T-cell (primary cell): ENCODE data around the gene CISTR. TPM values are rescaled to one million over a fixed set of nuclear protein-coding genes. Genes with fewer than 3 reads are reported as not detected.

Experiments
- ATAC-seq, 4 experiments: fragments of 200-7000 bp in 3 of 4; fragments of 150-1000 bp in 1 of 4; cut with Tn5 transposase; replicated peaks in 1 of 4; 1 replicate in 3 of 4; 2 replicates in 1 of 4; pipeline ENCODE4 v1.10.0; 2021; ENCODE audit warnings: moderate library complexity in 3 of 4, mild to moderate bottlenecking in 2 of 4, moderate number of reproducible peaks in 1 of 4
- CTCF ChIA-PET, 2 donors: fragments of 300-600 bp; sonication (Branson Sonifier 250); formaldehyde crosslinking; loops; one replicate each; lab custom pipeline; 2022; ENCODE audit warnings: antibody characterized with exemption in 2 of 2; lab: Charles Lee
- POLR2A ChIA-PET, 2 donors: fragments of 300-600 bp; sonication (Branson Sonifier 250); formaldehyde crosslinking; loops; one replicate each; lab custom pipeline; 2022; ENCODE audit warnings: antibody characterized with exemption in 2 of 2; lab: Charles Lee
- DNase-seq, 35 experiments: peaks; one replicate each; pipeline versions ENCODE4 v3.0.0 to v3.0.0-alpha.2; 2013 to 2023
- H3K27ac ChIP-seq: one replicate; pipeline ENCODE4 v1.5.1; 2013; ENCODE audit warnings: low read length
- H3K27me3 ChIP-seq, 2 experiments: replicated peaks in 1 of 2; 1 replicate in 1 of 2; 2 replicates in 1 of 2; pipeline versions ENCODE4 v1.6.1 to v1.7.0; 2013; ENCODE audit warnings: low read length in 1 of 2, mixed read lengths in 1 of 2; ENCODE audit not compliant: control insufficient read depth in 2 of 2, insufficient read depth in 2 of 2; ENCODE audit errors: extremely low read depth in 1 of 2
- H3K36me3 ChIP-seq, 2 donors: 1 replicate in 1 of 2; 2 replicates in 1 of 2; pipeline versions ENCODE4 v1.6.1 to v1.7.0; 2013; ENCODE audit warnings: low read length in 1 of 2; ENCODE audit not compliant: control insufficient read depth in 2 of 2, insufficient read depth in 1 of 2; ENCODE audit errors: extremely low read depth in 1 of 2
- H3K4me1 ChIP-seq, 2 experiments: 1 replicate in 1 of 2; 2 replicates in 1 of 2; pipeline versions ENCODE4 v1.6.1 to v1.7.0; 2013; ENCODE audit warnings: low read length in 2 of 2, mixed read lengths in 1 of 2; ENCODE audit not compliant: insufficient read depth in 2 of 2, control insufficient read depth in 1 of 2; ENCODE audit errors: extremely low read depth in 1 of 2
- H3K4me3 ChIP-seq, 2 donors: 1 replicate in 1 of 2; 2 replicates in 1 of 2; pipeline versions ENCODE4 v1.5.1 to v1.7.0; 2013; ENCODE audit warnings: mild to moderate bottlenecking in 2 of 2, low read length in 1 of 2, moderate library complexity in 1 of 2; ENCODE audit not compliant: control insufficient read depth in 1 of 2; ENCODE audit errors: extremely low read depth in 1 of 2
- H3K9me3 ChIP-seq: 2 replicates; pipeline ENCODE4 v1.7.0; 2013
- H3K27ac Mint-ChIP-seq, 2 donors: one replicate each; pipeline ENCODE4 v1.8.0; 2020 to 2021; ENCODE audit warnings: mild to moderate bottlenecking in 2 of 2, mixed read lengths in 2 of 2
- H3K27me3 Mint-ChIP-seq, 2 donors: one replicate each; pipeline ENCODE4 v1.8.0; 2021 to 2022; ENCODE audit warnings: mixed read lengths in 2 of 2
- H3K36me3 Mint-ChIP-seq: one replicate; pipeline ENCODE4 v1.8.0; 2021; ENCODE audit warnings: mixed read lengths
- H3K4me1 Mint-ChIP-seq, 3 donors: one replicate each; pipeline ENCODE4 v1.8.0; 2020 to 2022; ENCODE audit warnings: mixed read lengths in 3 of 3, mild to moderate bottlenecking in 1 of 3
- H3K4me3 Mint-ChIP-seq, 3 donors: one replicate each; pipeline ENCODE4 v1.8.0; 2020 to 2022; ENCODE audit warnings: mild to moderate bottlenecking in 3 of 3, mixed read lengths in 3 of 3, moderate library complexity in 3 of 3
- H3K9me3 Mint-ChIP-seq, 3 donors: one replicate each; pipeline ENCODE4 v1.8.0; 2020 to 2022; ENCODE audit warnings: mixed read lengths in 3 of 3
- WGBS: methylation state at CpG from one replicate; pipeline ENCODE4 v1.1.5; 2013; ENCODE audit warnings: missing lambda C conversion rate; ENCODE audit not compliant: insufficient coverage; 5-methylcytosine and 5-hydroxymethylcytosine counted together
- total RNA-seq, 35 experiments: library from RNA in 6 of 35; stranded (reverse) in 6 of 35; fragments of 120-200 nt in 1 of 35; gene quantifications; one replicate each; pipeline versions ENCODE4 v1.2.1 to v1.2.4 and lab custom pipeline; 2013 to 2026

CISTR gene
- total RNA-seq, 5 donors from 2014 or later (not counting 1 experiment from before 2014, with no cell fraction given), result not detected

GRCh38 chr12:53788892-53789291, 37.1 kb upstream of the CISTR start:
- ChIA-PET CTCF (no interaction called here), POLR2A (no interaction called here)
- Mint-ChIP-seq H3K27ac (no peak overlapping the region), H3K9me3 (no peaks in the 10 kb centered on the region), H3K4me3 (no peak overlapping the region), H3K27me3 (peaks cover 48 to 50% of the 10 kb centered on the region in 2 donors), H3K36me3 (no peaks in the 10 kb centered on the region), H3K4me1 (no peaks in the 10 kb centered on the region)
- Histone ChIP-seq H3K4me1 (no peaks in the 10 kb centered on the region), H3K36me3 (no peaks in the 10 kb centered on the region), H3K27me3 (peaks cover 4 to 27% of the 10 kb centered on the region in 2 experiments), H3K4me3 (no peak overlapping the region), H3K9me3 (no peaks in the 10 kb centered on the region), H3K27ac (no peak overlapping the region)
- DNase-seq, result no peak
- ATAC-seq, result no peak
- WGBS, result 100% methylated on average over 1 of the region's 1 CpG

GRCh38 chr12:53786411-53786810, 34.6 kb upstream of the CISTR start:
- Histone ChIP-seq H3K27me3 (peaks cover 4 to 32% of the 10 kb centered on the region in 2 experiments), H3K27ac (no peak overlapping the region), H3K4me3 (no peak overlapping the region), H3K4me1 (no peaks in the 10 kb centered on the region), H3K9me3 (no peaks in the 10 kb centered on the region), H3K36me3 (no peaks in the 10 kb centered on the region)
- H3K27me3 Mint-ChIP-seq, result peaks cover 71% of the 10 kb centered on the region in 2 donors
- H3K36me3 Mint-ChIP-seq, result no peaks in the 10 kb centered on the region
- no peak overlapping the region for H3K4me3 Mint-ChIP-seq
- H3K27ac Mint-ChIP-seq, result no peak overlapping the region
- 95% methylated on average over 6 of the region's 7 CpGs for WGBS
- H3K4me1 Mint-ChIP-seq, result no peaks in the 10 kb centered on the region
- no peak for DNase-seq
- no peak for ATAC-seq
- CTCF ChIA-PET, result no interaction called here
- POLR2A ChIA-PET, result no interaction called here
- no peaks in the 10 kb centered on the region for H3K9me3 Mint-ChIP-seq

- Mint-ChIP-seq H3K9me3 (no peaks in the 10 kb centered on the region), H3K4me1 (no peaks in the 10 kb centered on the region), H3K27me3 (peaks cover 76% of the 10 kb centered on the region in 2 donors), H3K27ac (no peak overlapping the region), H3K4me3 (no peak overlapping the region), H3K36me3 (no peaks in the 10 kb centered on the region)
- WGBS, result no CpG with 5 or more reads among the region's 2 CpGs
- ChIA-PET CTCF (no interaction called here), POLR2A (interaction anchor here in 1 of 2 donors (0.6 kb wide), 1 partner anchor 353 kb away, joined by 5 read pairs; no protein-coding TSS in a partner anchor)
- DNase-seq (no peak), ATAC-seq (no peak)
- Histone ChIP-seq H3K4me3 (no peak overlapping the region), H3K4me1 (no peaks in the 10 kb centered on the region), H3K27me3 (peaks cover 7 to 26% of the 10 kb centered on the region in 2 experiments), H3K9me3 (no peaks in the 10 kb centered on the region), H3K36me3 (no peaks in the 10 kb centered on the region), H3K27ac (no peak overlapping the region)
Observed at GRCh38 chr12:53785161-53785560, 33.4 kb upstream of the CISTR start.

- 77% methylated on average over 7 of the region's 8 CpGs for WGBS
- no peaks in the 10 kb centered on the region for H3K36me3 ChIP-seq
- H3K27ac Mint-ChIP-seq, result no peak overlapping the region
- H3K27me3 ChIP-seq, result peaks cover 10 to 30% of the 10 kb centered on the region in 2 experiments
- no peak for ATAC-seq
- no peaks in the 10 kb centered on the region for H3K36me3 Mint-ChIP-seq
- no peak for DNase-seq
- ChIA-PET POLR2A (no interaction called here), CTCF (no interaction called here)
- no peak overlapping the region for H3K4me3 Mint-ChIP-seq
- H3K4me1 ChIP-seq, result no peaks in the 10 kb centered on the region
- H3K9me3 Mint-ChIP-seq, result no peaks in the 10 kb centered on the region
- peaks cover 64 to 67% of the 10 kb centered on the region in 2 donors for H3K27me3 Mint-ChIP-seq
- no peak overlapping the region for H3K4me3 ChIP-seq
- no peaks in the 10 kb centered on the region for H3K4me1 Mint-ChIP-seq
- no peak overlapping the region for H3K27ac ChIP-seq
- no peaks in the 10 kb centered on the region for H3K9me3 ChIP-seq
Observed at GRCh38 chr12:53782093-53782703, 30.4 kb upstream of the CISTR start.

GRCh38 chr12:53781228-53781801, 29.5 kb upstream of the CISTR start:
- H3K27ac Mint-ChIP-seq, result no peak overlapping the region
- H3K4me3 Mint-ChIP-seq, result no peak overlapping the region
- no peaks in the 10 kb centered on the region for H3K4me1 Mint-ChIP-seq
- Histone ChIP-seq H3K27ac (no peak overlapping the region), H3K9me3 (no peaks in the 10 kb centered on the region), H3K36me3 (no peaks in the 10 kb centered on the region), H3K4me3 (no peak overlapping the region), H3K4me1 (no peaks in the 10 kb centered on the region), H3K27me3 (peaks cover 14 to 27% of the 10 kb centered on the region in 2 experiments)
- WGBS, result 21% methylated on average over 5 of the region's 5 CpGs
- H3K9me3 Mint-ChIP-seq, result no peaks in the 10 kb centered on the region
- no peaks in the 10 kb centered on the region for H3K36me3 Mint-ChIP-seq
- ATAC-seq, result no peak
- CTCF ChIA-PET, result no interaction called here
- peaks cover 59 to 62% of the 10 kb centered on the region in 2 donors for H3K27me3 Mint-ChIP-seq
- POLR2A ChIA-PET, result no interaction called here
- DNase-seq, result no peak

GRCh38 chr12:53780323-53780722, 28.5 kb upstream of the CISTR start:
- CTCF ChIA-PET, result no interaction called here

More at GRCh38 chr12:53780323-53780722, 28.5 kb upstream of the CISTR start:
- Histone ChIP-seq H3K27ac (no peak overlapping the region), H3K4me3 (no peak overlapping the region), H3K9me3 (no peaks in the 10 kb centered on the region), H3K27me3 (peaks cover 12 to 25% of the 10 kb centered on the region in 2 experiments), H3K36me3 (no peaks in the 10 kb centered on the region), H3K4me1 (no peaks in the 10 kb centered on the region)
- POLR2A ChIA-PET, result no interaction called here
- Mint-ChIP-seq H3K9me3 (no peaks in the 10 kb centered on the region), H3K4me3 (no peak overlapping the region), H3K36me3 (no peaks in the 10 kb centered on the region), H3K27me3 (peaks cover 60 to 61% of the 10 kb centered on the region in 2 donors), H3K27ac (no peak overlapping the region), H3K4me1 (no peaks in the 10 kb centered on the region)
- no peak for ATAC-seq
- DNase-seq, result no peak
- no CpG with 5 or more reads among the region's 3 CpGs for WGBS
